HG03066 (cell line): ENCODE results near the gene RASSF1.

Source experiments
- ATAC-seq: cut with Tn5 transposase; IDR thresholded peaks from one replicate; pipeline ENCODE4 v1.9.1; 2021; ENCODE audit warnings: low read depth; ENCODE audit not compliant: unreplicated experiment

RASSF1 gene

GRCh38 chr3:50303013-50303815 is 37.4 kb downstream of the RASSF1 start, which contains the start of gene HYAL1:
HYAL1 (minus strand) TSS chr3:50303574; CDS start chr3:50302956, 618 bp downstream.
- no peak for ATAC-seq

GRCh38 chr3:50302095-50303012 is 38.3 kb downstream of the RASSF1 start:
- no peak for ATAC-seq

- ATAC-seq, result no peak
These were observed 39.9 kb downstream of the RASSF1 start for GRCh38 chr3:50300681-50301254.

- ATAC-seq, result no peak
These were observed 40.5 kb downstream of the RASSF1 start for GRCh38 chr3:50299929-50300680.

GRCh38 chr3:50299638-50299928 is 41.1 kb downstream of the RASSF1 start:
- no peak for ATAC-seq

GRCh38 chr3:50298836-50299637 is 41.6 kb downstream of the RASSF1 start, which contains the start of the genes HYAL3 and NAA80:
HYAL3 (minus strand) TSS chr3:50299405; CDS start chr3:50295602, 3,803 bp downstream.
NAA80 (minus strand) TSS chr3:50299405; CDS start chr3:50297463, 1,942 bp downstream.
- peak; percentile 86 for ATAC-seq

- ATAC-seq, result no peak
These were observed 42.5 kb downstream of the RASSF1 start for GRCh38 chr3:50297896-50298725.

GRCh38 chr3:50297384-50297775 is 43.3 kb downstream of the RASSF1 start:
- no peak for ATAC-seq

GRCh38 chr3:50296721-50297383 is 43.8 kb downstream of the RASSF1 start:
- ATAC-seq, result no peak

- no peak for ATAC-seq
These were observed 44.8 kb downstream of the RASSF1 start for GRCh38 chr3:50295553-50296431.

- no peak for ATAC-seq
These were observed 45.9 kb downstream of the RASSF1 start for GRCh38 chr3:50294492-50295403.

- no peak for ATAC-seq
These were observed 46.5 kb downstream of the RASSF1 start for GRCh38 chr3:50294089-50294488.

- no peak for ATAC-seq
These were observed 47.4 kb downstream of the RASSF1 start for GRCh38 chr3:50293079-50293801.

GRCh38 chr3:50292159-50293078 is 48.2 kb downstream of the RASSF1 start, which contains the start of gene IFRD2:
IFRD2 (minus strand) TSS chr3:50292429; CDS start chr3:50292274, 155 bp downstream.
- ATAC-seq, result peak; percentile 97
